ENCODE measurements around the gene MACROD1.
"Not testable (repeated sequence)": the region's sequence is repeated elsewhere in the genome, so short reads cannot be mapped to it uniquely, and the experiment has no call there.

Gene MACROD1

DNA sequence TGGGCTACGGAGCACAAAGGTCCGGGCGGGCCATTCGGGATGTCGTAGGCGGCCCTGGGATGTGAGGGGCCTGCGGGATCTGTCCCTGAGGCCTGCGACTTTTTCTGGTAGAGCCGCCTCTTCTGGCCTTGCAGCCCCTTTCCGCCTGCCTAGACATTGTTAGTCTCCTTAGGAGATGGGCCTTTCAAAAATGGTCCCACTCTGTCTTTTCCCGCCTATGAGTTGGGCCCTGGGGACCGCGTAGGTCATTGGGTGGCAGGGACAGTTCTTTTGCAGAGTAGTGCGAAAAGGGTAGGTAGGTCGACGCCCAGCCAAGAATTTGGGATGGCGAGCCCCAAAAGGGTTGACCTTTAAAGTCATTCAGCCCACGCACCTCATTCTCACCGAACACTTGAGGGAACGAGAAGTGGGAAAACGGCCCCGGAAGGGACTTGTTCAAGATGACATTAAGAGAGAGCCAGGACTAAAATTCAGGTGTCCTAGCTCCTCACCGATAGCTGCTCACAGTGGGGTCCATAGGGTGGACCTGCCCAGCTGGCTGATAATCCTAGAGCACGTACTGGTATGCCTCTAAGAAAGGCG is 178.9 kb downstream of the MACROD1 start:
- no peak for DNase-seq

GRCh38 chr11:63986156-63986931 is 179.6 kb downstream of the MACROD1 start, which contains the start of gene OTUB1:
TSS of gene OTUB1 (plus strand) at chr11:63986438. CDS start at chr11:63986457, 19 bp downstream.
- DNase-seq: peak; percentile 59

- no peak for DNase-seq
Observed at GRCh38 chr11:63985812-63986155, 180.1 kb downstream of the MACROD1 start.

DNA sequence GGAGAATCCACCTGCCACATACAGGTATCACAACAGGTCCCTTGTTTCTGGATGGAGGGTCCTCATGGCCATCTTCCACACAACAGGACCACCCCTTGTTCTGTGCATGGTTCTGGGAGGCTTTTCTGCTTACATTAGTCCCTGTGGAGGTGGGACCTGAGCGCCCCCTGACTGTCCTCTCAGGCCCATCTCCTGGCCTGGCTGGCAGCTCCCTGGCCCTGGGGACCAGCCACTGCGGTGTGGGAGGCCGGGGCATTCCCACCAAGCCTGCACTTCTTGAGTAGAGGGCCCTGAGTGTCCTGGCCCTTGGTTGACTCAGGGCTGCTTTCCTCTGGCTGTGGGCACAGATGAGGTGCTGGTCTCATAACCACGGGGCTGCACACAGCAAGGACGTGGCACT is 186.5 kb downstream of the MACROD1 start:
- no peak for DNase-seq

DNA sequence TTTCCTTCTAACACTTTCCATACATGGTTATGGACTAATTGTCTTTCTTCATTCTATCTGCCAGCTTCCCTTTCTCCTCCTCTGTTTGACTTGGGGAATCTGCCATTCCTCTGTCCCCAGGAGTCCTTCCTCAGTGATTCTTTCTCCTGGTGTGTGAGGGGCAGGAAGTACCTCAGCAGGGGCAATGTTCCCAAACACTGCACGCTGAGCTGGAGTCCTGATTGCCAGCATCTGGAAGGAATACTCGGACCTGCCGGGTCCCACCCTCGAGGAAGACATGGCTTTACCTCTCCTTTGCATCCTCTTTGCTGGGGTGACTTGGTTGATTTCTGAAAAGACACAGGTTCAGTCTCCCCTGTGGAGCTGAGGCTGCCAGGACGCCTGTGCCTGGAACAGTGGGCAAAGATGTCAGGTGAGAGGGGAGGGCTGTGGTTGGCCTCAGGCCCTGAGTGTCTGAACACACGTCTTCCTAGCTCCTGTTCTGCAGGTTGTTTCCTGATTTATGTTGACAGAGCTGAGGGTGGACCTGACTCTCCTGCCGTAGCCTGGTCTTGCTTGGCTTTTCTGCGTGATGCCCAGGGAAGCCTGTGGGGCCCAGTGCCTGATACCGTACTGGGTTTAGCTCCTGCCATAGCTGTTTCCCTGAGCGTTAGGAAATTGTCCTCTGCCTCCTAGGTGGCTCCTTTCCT is 187.2 kb downstream of the MACROD1 start:
- no peak for DNase-seq

DNA sequence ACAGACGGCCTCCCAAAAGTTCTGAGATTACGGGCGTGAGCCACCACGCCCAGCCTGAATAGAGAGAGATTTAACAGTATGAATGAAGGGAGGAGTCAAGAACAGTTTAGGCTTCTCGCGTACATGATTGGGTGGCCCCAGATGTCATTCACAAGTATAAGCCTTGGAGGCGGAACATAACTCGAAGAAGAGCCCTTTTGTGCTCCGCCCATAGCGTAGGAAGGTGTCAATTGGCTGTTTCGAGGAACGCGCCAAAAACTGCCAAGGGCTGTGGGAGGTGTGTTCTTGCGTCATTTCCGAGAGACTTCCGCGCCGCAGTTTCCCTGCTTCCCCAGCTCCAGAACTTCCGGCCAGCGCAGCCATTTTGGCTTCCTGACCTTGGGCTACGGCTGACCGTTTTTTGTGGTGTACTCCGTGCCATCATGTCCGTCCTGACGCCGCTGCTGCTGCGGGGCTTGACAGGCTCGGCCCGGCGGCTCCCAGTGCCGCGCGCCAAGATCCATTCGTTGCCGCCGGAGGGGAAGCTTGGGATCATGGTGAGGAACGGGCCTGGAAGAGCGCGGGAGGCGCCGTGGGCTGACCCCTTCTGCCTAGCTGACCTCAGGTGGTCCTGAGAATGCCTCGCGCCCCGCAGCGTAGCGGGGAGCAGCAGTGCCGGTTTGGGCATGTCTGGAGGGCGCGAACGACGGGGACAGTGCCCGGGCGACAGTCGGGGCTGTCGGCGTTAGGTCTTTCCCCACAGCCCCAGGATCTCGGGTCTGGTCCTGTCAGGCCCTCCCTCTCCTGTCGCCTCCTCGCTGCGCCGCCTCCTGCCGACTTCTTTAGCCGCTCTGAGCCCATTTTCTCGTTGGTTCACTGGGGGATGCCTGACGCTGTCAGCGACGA is 191.4 kb downstream of the MACROD1 start, which contains the start of gene COX8A:
Gene COX8A, plus strand, starts transcription at position 362 of the 885 bp plus-strand sequence. Its CDS starts 61 bp downstream, at position 423.
- DNase-seq: peak; percentile 98

- not testable (repeated sequence) for DNase-seq
Observed at GRCh38 chr11:63973912-63974258, 192.0 kb downstream of the MACROD1 start.

DNA sequence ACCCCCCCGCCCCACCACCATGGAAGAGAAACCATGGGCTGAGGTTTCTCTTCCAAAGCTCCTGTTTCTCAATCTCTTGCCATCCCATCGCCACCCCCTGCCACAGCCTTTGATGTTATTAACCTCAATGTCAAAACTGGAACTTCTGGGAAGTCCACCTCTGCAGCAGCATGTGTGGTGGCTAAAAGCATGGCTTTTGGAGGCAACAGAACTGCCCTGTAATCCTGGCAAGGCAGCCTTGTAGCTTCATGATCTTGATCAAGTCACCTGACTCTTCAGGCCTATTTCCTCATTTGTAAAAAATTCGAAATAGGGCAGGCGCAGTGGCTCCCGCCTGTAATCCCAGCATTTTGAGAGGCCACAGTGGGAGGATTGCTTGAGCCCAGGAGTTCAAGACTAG is 195.0 kb downstream of the MACROD1 start:
- no peak for DNase-seq

GRCh38 chr11:63969461-63969860 is 196.5 kb downstream of the MACROD1 start:
- no peak for DNase-seq

GRCh38 chr11:63966444-63966843 is 199.5 kb downstream of the MACROD1 start:
- DNase-seq: no peak

DNA sequence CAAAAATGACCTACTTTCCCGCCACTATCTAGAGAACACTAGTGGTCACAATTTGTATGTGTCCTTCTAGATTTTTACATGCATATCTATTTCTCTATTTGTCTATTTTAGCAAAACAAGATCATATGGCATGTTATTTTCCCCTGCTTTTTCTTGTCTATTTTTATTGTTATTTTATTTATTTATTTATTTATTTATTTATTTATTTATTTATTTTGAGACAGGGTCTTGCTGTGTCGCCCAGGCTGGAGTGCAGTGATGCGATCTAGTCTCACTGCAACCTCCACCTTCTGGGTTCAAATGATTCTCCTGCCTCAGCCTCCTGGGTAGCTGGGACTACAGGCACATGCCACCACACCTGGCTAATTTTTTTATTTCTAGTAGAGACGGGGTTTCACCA is 202.0 kb downstream of the MACROD1 start:
- DNase-seq: not testable (repeated sequence)

DNA sequence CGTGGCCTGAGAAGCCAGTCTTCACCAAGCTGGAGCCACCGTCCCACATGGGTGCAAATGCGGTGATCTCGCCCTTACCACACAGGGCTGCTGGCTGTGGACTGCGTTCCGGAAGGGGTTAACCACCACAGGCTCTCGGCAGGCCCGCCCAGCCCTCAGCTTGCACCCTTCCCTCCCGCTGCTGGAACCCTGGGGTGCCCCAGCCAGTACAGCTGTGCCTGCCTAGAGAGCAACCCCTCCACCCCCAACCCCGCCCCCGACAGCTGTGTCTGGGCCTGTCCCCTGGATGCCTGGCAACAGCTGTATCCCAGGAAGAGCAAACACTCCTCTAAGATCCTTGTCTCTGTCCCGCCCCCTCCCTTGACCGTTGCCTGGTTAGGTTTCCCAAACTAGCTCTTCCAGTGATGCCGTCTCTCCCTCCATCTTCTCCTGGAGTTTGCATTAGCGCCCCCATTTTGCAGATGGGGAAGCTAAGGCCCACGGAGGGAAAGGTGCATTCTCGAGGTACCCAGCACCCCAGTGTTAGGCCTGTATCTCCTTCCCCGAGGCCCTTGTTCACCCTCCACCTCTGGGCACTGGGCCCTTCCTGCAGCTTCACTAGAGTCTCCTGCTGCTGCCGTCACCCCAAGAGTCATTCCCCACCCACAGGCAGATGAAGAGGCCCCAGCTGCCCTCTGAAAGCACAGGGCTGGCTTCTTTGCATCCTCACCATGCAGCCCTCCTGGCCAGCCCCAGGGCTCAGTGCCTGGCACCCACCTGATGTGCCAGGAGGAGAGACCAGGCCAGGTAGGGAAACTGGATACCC is 204.1 kb downstream of the MACROD1 start:
- DNase-seq: peak; percentile 62

- DNase-seq: no peak
Observed at GRCh38 chr11:63958008-63958407, 207.9 kb downstream of the MACROD1 start.

DNA sequence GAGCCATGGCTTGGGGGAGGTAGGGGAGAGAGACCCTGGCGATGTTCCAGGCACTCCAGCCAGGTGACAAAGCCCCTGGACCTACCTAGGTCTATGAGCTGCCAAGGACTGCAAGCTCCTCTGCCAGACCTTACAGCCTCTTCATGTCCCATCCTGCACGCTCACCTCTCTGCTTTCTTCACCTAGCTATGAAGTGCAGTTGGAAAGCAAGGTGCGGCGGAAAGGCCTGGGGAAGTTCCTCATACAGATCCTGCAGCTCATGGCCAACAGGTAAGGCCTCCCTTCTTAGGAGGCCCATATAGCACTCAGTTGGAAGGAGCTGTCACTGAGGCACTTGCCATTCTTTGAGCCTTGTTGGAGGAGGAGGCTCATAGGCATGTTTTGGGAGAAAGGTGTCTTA is 213.3 kb downstream of the MACROD1 start:
- DNase-seq: no peak

- peak; percentile 56 for DNase-seq
Observed at GRCh38 chr11:63951779-63952536, 214.0 kb downstream of the MACROD1 start.

Measured in GF-D8 (cell line).